Testis (tissue), 2 donors: ENCODE data around the gene AMBRA1.

Experiments used
- POLR2A ChIP-seq: fragments of 450-650 bp; IDR thresholded peaks from one replicate; pipeline ENCODE4 v1.6.1; 2017; ENCODE audit warnings: antibody characterized with exemption, mild to moderate bottlenecking, moderate library complexity
- TF ChIP-seq, protein P1 (sequence below), 3 experiments: fragments of 450-650 bp in 2 of 3; fragments of 200-600 bp in 1 of 3; sonication (generic) in 1 of 3; IDR thresholded peaks; one replicate each; pipeline ENCODE4 v1.5.1; 2016 to 2019; ENCODE audit warnings: antibody characterized with exemption in 3 of 3, mild to moderate bottlenecking in 2 of 3, moderate library complexity in 1 of 3

DNA sequence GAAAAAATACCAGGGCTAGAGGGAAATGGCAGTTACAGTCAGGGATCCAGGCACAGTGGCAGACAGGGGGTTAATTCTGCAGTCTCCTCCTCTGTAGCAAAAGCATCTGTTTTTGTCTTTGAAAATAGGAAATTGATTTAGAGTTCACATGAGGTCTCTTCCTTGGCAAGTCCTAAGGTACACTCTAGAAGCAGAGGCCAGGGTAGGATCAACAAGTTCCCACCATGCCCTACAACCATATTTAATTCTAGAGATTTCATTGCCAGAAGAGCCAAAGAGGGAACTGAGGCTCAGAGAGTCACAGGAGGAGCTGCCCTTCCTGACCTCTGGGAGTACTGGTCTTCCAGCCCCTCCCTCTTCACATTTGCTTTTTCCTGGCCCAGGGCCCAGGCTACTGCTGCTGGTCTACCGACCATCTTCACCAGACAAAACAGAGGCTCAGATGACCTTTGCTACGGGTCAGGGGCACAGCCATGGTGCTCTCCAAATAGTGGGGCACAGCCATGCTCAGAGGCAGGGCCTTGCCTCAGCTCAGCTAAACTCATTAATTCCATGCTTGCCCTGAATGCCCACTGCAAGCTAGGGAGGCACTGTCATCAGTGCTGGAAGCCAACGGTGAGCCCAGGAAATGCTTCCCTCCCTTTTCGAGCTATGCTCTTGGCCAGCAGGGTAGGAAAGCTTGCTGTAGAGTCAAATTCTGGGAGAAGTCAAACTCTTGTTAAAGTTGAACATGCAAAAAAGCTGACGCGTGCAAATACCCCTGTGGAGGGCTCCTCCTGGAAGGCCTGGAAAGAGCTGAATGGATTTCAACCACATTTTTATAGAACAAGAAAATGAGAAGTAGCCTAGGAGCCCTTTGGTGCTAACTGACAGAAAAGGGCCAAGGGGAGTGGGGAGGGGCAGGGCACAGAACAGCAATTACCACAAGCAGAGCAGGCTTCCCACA, 190.6 kb downstream of the AMBRA1 start:
- TF ChIP-seq POLR2A: no peak
- TF ChIP-seq, protein P1, sequence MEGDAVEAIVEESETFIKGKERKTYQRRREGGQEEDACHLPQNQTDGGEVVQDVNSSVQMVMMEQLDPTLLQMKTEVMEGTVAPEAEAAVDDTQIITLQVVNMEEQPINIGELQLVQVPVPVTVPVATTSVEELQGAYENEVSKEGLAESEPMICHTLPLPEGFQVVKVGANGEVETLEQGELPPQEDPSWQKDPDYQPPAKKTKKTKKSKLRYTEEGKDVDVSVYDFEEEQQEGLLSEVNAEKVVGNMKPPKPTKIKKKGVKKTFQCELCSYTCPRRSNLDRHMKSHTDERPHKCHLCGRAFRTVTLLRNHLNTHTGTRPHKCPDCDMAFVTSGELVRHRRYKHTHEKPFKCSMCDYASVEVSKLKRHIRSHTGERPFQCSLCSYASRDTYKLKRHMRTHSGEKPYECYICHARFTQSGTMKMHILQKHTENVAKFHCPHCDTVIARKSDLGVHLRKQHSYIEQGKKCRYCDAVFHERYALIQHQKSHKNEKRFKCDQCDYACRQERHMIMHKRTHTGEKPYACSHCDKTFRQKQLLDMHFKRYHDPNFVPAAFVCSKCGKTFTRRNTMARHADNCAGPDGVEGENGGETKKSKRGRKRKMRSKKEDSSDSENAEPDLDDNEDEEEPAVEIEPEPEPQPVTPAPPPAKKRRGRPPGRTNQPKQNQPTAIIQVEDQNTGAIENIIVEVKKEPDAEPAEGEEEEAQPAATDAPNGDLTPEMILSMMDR (IDR thresholded peaks at IDR 0.05): no peak
